Left ventricle myocardium inferior (tissue), 1 donor: ENCODE measurements around the gene LRRC32. TPM values are rescaled to one million over a fixed set of nuclear protein-coding genes. Genes with fewer than 3 reads are reported as not detected.

ENCODE experiments used
- DNase-seq: peaks from one replicate; pipeline ENCODE4 v3.0.0-alpha.2; 2020
- H3K27ac ChIP-seq: fragments of 200-600 bp; replicated peaks from 2 replicates; pipeline ENCODE4 v1.8.0; 2021
- H3K27me3 ChIP-seq: fragments of 200-600 bp; 2 replicates; pipeline ENCODE4 v1.8.0; 2021; ENCODE audit warnings: low read depth
- H3K36me3 ChIP-seq: fragments of 200-600 bp; 2 replicates; pipeline ENCODE4 v1.8.0; 2021
- H3K4me1 ChIP-seq: fragments of 200-600 bp; 2 replicates; pipeline ENCODE4 v1.8.0; 2021
- H3K4me3 ChIP-seq: fragments of 200-600 bp; 2 replicates; pipeline ENCODE4 v1.8.0; 2021; ENCODE audit warnings: mild to moderate bottlenecking, moderate library complexity
- H3K9me3 ChIP-seq: fragments of 200-600 bp; replicated peaks from 2 replicates; pipeline ENCODE4 v1.8.0; 2021
- CTCF ChIP-seq: fragments of 200-600 bp; IDR thresholded peaks from 2 replicates; pipeline ENCODE4 v1.8.0; 2021; ENCODE audit warnings: antibody characterized with exemption, mild to moderate bottlenecking, borderline replicate concordance
- intact Hi-C: fragments of 100-400 bp; cut with micrococcal nuclease; formaldehyde crosslinking; loops from one replicate; pipeline ENCODE4 v1.11.0; 2022
- total RNA-seq: library from RNA; stranded (reverse); fragmentation: NEBNext Ultra II Directional; extraction: Animal tissue kit (Norgen Biotek cat#: 25700); gene quantifications from one replicate; pipeline ENCODE4 v1.2.1, GENCODE V29; 2021
- donor health status: DM: no; HTN: yes; CAD: no; lungs with severe emphysema.

LRRC32 gene
- total RNA-seq, 1 donor from 2014 or later, result 35.1 TPM

DNA sequence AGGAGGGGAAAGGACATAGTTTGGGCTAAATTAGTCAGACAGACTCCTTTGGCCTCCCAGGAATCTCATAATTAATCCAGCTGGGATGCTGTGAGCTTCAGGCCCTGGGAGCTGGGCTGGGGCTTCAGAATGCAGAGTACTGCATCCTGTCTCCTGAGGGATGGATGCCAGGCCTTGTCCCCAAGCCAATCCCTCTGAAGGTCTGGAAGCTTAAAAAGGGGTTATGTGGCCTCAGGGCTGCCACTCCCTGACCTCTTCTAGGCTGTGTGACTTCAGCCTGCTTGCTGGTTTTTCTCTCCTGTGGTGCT is 6.9 kb upstream of the LRRC32 start:
- Histone ChIP-seq H3K9me3 (no peaks in the 10 kb centered on the region), H3K27me3 (no peaks in the 10 kb centered on the region), H3K4me3 (no peak overlapping the region), H3K36me3 (no peaks in the 10 kb centered on the region), H3K27ac (peak overlapping the region; percentile 33), H3K4me1 (peaks cover 33% of the 10 kb centered on the region)
- no peak for TF ChIP-seq CTCF
- intact Hi-C loops, result no loop called here
- DNase-seq, result no peak

GRCh38 chr11:76676636-76677457 is 6.3 kb upstream of the LRRC32 start:
- DNase-seq, result no peak
- Histone ChIP-seq H3K36me3 (no peaks in the 10 kb centered on the region), H3K27ac (peak overlapping the region; percentile 33), H3K27me3 (no peaks in the 10 kb centered on the region), H3K9me3 (no peaks in the 10 kb centered on the region), H3K4me3 (no peak overlapping the region), H3K4me1 (peaks cover 38% of the 10 kb centered on the region)
- intact Hi-C loops, result no loop called here
- TF ChIP-seq CTCF, result no peak

GRCh38 chr11:76674517-76675400 is 4.2 kb upstream of the LRRC32 start:
- no peaks in the 10 kb centered on the region for H3K9me3 ChIP-seq
- H3K27ac ChIP-seq, result no peak overlapping the region
- H3K36me3 ChIP-seq, result no peaks in the 10 kb centered on the region
- DNase-seq, result no peak
- H3K4me1 ChIP-seq, result peaks cover 53% of the 10 kb centered on the region
- no peaks in the 10 kb centered on the region for H3K27me3 ChIP-seq
- intact Hi-C loops, result no loop called here
- TF ChIP-seq CTCF, result no peak
- no peak overlapping the region for H3K4me3 ChIP-seq

DNA sequence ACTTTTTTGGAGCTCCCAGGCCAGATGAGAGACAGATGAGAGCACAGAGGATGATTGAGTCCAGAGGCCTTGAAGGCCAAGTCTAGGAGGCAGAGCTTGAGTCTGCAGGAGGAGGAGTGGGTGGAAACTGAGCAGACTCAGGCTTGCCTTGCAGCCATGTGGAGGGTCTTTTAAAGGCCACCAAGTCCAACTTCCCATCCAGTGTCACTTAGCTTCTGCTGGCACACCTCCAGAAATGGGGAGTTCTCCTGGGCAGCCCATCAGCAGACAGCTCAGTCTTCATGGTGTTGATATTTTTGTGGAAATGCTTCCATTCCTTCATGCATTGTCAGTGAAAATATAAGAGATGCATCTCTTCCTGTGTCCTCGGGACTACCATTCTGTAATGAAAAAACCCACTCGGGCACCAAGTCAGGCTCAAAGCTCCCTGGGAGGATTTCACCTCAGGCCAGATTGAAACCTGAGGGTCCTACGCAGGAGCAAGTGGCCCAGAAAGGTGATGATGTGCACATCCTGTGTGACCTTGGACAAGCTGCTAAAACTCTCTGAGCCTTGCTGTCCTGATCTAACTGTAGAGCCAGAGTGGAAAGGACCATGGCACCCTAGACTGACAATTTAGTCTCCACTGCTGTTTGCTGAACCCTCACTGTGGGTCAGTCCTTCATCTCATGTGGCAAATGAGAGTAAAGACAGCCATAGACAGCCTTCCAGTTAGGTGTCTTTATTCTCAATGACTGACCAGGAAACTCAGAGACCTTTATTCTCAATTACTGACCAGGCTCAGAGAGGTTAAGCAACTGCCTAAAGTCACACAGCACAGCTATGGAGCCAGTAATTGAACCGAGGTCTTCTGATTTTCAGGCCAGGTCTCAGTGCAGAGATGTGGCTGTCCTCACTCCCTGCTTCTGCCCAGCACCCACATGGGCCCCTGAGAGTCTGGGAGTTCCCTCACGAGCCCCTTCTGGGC is 2.9 kb upstream of the LRRC32 start:
- Histone ChIP-seq H3K27ac (peak overlapping the region; percentile 94), H3K36me3 (no peaks in the 10 kb centered on the region), H3K9me3 (no peaks in the 10 kb centered on the region), H3K4me3 (no peak overlapping the region), H3K4me1 (peaks cover 62% of the 10 kb centered on the region), H3K27me3 (no peaks in the 10 kb centered on the region)
- DNase-seq, result no peak
- intact Hi-C loops, result no loop called here
- no peak for TF ChIP-seq CTCF
